ENCODE results near the gene LRP3.
A peak's percentile ranks its signal among the peaks of the same experiment; 100 is the strongest.

The LRP3 gene

GRCh38 chr19:33248954-33249613 is 55.0 kb downstream of the LRP3 start:
- Histone ChIP-seq H3K27me3 (no peaks in the 10 kb centered on the region), H3K4me3 (ENCODE audit: low read depth, low read length) (no peak overlapping the region), H3K4me1 (no peaks in the 10 kb centered on the region), H3K36me3 (no peaks in the 10 kb centered on the region), H3K9me3 (peaks cover 6% of the 10 kb centered on the region; the same call in 1 of the 2 replicates)
- TF ChIP-seq, protein P1, sequence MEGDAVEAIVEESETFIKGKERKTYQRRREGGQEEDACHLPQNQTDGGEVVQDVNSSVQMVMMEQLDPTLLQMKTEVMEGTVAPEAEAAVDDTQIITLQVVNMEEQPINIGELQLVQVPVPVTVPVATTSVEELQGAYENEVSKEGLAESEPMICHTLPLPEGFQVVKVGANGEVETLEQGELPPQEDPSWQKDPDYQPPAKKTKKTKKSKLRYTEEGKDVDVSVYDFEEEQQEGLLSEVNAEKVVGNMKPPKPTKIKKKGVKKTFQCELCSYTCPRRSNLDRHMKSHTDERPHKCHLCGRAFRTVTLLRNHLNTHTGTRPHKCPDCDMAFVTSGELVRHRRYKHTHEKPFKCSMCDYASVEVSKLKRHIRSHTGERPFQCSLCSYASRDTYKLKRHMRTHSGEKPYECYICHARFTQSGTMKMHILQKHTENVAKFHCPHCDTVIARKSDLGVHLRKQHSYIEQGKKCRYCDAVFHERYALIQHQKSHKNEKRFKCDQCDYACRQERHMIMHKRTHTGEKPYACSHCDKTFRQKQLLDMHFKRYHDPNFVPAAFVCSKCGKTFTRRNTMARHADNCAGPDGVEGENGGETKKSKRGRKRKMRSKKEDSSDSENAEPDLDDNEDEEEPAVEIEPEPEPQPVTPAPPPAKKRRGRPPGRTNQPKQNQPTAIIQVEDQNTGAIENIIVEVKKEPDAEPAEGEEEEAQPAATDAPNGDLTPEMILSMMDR (IDR thresholded peaks at IDR 0.05; ENCODE audit: low read depth, low read length) = no peak
- no peak for DNase-seq

DNA sequence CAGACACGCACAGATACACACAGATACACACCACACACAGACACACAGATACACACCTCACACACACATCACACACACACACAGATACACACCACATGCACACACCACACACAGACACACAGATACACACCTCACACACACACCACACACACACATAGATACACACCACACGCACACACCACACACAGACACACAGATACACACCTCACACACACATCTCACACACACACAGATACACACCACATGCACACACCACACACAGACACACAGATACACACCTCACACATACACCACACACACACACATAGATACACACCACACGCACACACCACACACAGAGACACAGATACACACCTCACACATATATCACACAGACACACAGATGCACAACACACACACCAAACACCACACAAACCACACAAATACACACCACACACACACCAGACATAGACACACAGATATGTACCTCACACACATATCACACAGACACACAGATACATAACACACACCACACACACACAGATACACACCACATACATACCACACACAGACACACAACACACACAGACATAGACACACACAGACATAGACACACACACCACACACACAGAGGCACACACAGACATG is 55.7 kb downstream of the LRP3 start:
- H3K4me1 ChIP-seq = no peaks in the 10 kb centered on the region
- DNase-seq = no peak
- no peak overlapping the region for H3K4me3 ChIP-seq (ENCODE audit: low read depth, low read length)
- peaks cover 6% of the 10 kb centered on the region; the same call in 1 of the 2 replicates for H3K9me3 ChIP-seq
- no peaks in the 10 kb centered on the region for H3K27me3 ChIP-seq
- no peaks in the 10 kb centered on the region for H3K36me3 ChIP-seq
- TF ChIP-seq, protein P1 (IDR thresholded peaks at IDR 0.05; ENCODE audit: low read depth, low read length) = no peak

DNA sequence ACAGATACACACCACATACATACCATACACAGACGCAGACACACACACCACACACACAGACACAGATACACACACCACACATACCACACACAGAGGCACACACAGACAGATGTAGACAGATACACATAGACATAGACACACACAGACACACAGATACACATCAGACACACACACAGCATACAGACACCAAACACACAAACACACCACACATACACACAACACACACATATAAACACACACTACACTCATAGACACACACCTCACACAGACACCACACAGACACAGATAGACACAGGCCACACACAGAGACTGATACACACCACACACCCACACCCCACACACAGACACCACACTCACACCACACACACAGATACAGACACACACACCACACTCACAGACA is 56.4 kb downstream of the LRP3 start:
- no peaks in the 10 kb centered on the region for H3K36me3 ChIP-seq
- H3K4me1 ChIP-seq = no peaks in the 10 kb centered on the region
- no peak for DNase-seq
- H3K9me3 ChIP-seq = peaks cover 6% of the 10 kb centered on the region; the same call in 1 of the 2 replicates
- TF ChIP-seq, protein P1 (IDR thresholded peaks at IDR 0.05; ENCODE audit: low read depth, low read length) = no peak
- no peaks in the 10 kb centered on the region for H3K27me3 ChIP-seq
- no peak overlapping the region for H3K4me3 ChIP-seq (ENCODE audit: low read depth, low read length)

DNA sequence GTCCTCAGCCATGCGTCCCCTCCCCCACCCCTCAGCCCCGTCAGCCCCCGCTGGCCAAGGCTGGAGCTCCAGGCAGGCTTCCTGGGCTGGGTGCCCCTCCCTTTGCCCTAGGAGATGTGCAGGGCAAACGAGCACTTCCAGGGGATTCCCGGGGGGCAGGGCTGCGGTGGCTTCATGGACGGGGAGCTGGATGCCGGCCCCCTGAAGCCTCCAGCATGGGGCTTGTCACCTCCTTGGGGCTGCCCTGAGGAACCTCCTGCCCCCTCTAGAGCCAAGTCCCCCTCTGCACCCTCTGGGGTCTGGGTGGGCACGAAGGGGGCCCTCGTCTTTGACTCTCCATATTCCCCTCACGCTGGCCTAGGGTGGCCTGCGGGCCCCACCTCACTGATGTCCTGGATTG is 56.9 kb downstream of the LRP3 start:
- Histone ChIP-seq H3K9me3 (peaks cover 1% of the 10 kb centered on the region; the same call in 1 of the 2 replicates), H3K27me3 (no peaks in the 10 kb centered on the region), H3K36me3 (no peaks in the 10 kb centered on the region), H3K4me1 (no peaks in the 10 kb centered on the region), H3K4me3 (ENCODE audit: low read depth, low read length) (no peak overlapping the region)
- peak; percentile 5 for DNase-seq
- TF ChIP-seq, protein P1 (IDR thresholded peaks at IDR 0.05; ENCODE audit: low read depth, low read length) = no peak

GRCh38 chr19:33251526-33252090 is 57.5 kb downstream of the LRP3 start:
- Histone ChIP-seq H3K4me3 (ENCODE audit: low read depth, low read length) (no peak overlapping the region), H3K27me3 (no peaks in the 10 kb centered on the region), H3K36me3 (no peaks in the 10 kb centered on the region), H3K9me3 (no peaks in the 10 kb centered on the region), H3K4me1 (no peaks in the 10 kb centered on the region)
- TF ChIP-seq, protein P1 (IDR thresholded peaks at IDR 0.05; ENCODE audit: low read depth, low read length) = no peak
- peak; percentile 7 for DNase-seq
